ENCODE measurements around the gene NDRG3. TPM values are rescaled to one million over a fixed set of nuclear protein-coding genes. Genes with fewer than 3 reads are reported as not detected.
A peak's percentile ranks its signal among the peaks of the same experiment; 100 is the strongest.

Gene NDRG3
- total and polyA plus RNA-seq, 2 of the 4 experiments (the other 2 are of a cell fraction), result 24.8 to 34.2 TPM

GRCh38 chr20:36666181-36666740 lies 79.6 kb downstream of the NDRG3 start:
- Histone ChIP-seq H4K20me1 (ENCODE audit: insufficient read depth, low read length) (no peaks in the 10 kb centered on the region), H2BK20ac (ENCODE audit: low read depth, low read length) (no peak overlapping the region), H2BK5ac (ENCODE audit: low read depth, low read length, poor library complexity, severe bottlenecking) (no peak overlapping the region), H3K4me2 (ENCODE audit: low read depth, low read length) (no peak overlapping the region), H3K27me3 (ENCODE audit: control insufficient read depth, insufficient read depth, low read length) (no peaks in the 10 kb centered on the region), H3K4me3 (ENCODE audit: insufficient read depth, low read depth, low read length) (no peak overlapping the region), H3K56ac (ENCODE audit: extremely low read depth, insufficient read depth, low read length) (no peak overlapping the region), H4K91ac (ENCODE audit: insufficient read depth, low read depth, low read length) (no peak overlapping the region), H2AFZ (replicated peaks; ENCODE audit: low read length, poor library complexity) (no peak overlapping the region), H3K23ac (ENCODE audit: low read depth, low read length) (no peak overlapping the region), H3K18ac (ENCODE audit: low read depth, low read length) (no peak overlapping the region), H4K8ac (ENCODE audit: low read depth in 2 of 2, low read length in 2 of 2) (no peak overlapping the region), H2AK5ac (ENCODE audit: low read depth, low read length) (no peak overlapping the region), H2BK15ac (ENCODE audit: low read depth, low read length) (no peak overlapping the region), H3K36me3 (ENCODE audit: control insufficient read depth, insufficient read depth, low read length) (peaks cover 12% of the 10 kb centered on the region), H3K9me3 (ENCODE audit: control insufficient read depth, insufficient read depth, low read length) (no peaks in the 10 kb centered on the region), H3K27ac (ENCODE audit: insufficient read depth, low read length) (no peak overlapping the region), H2BK120ac (ENCODE audit: low read depth, low read length) (no peak overlapping the region), H2AK9ac (replicated peaks; ENCODE audit: low read depth, low read length, poor library complexity) (no peak overlapping the region), H4K5ac (ENCODE audit: low read depth, low read length) (no peak overlapping the region), H3K9ac (ENCODE audit: low read depth, low read length) (no peak overlapping the region), H3K9me1 (ENCODE audit: insufficient read depth, low read length) (no peaks in the 10 kb centered on the region), H3K79me1 (ENCODE audit: low read depth in 1 of 2, low read length in 2 of 2) (no peaks in the 10 kb centered on the region), H3K4me1 (ENCODE audit: control insufficient read depth, insufficient read depth, low read length) (no peaks in the 10 kb centered on the region; the same call in 1 of the 2 replicates), H3K14ac (replicated peaks; ENCODE audit: low read depth, low read length) (no peak overlapping the region), H3K4ac (ENCODE audit: low read depth, low read length) (no peak overlapping the region)
- no CpG with 5 or more reads among the region's 4 CpGs for WGBS, 2 experiments (ENCODE audit: extremely low coverage in 2 of 2, insufficient read length in 1 of 2)
- dilution Hi-C loops (cut with HindIII; ENCODE audit: low sequenced_read_pairs, unreplicated experiment), result no loop called here
- DNase-seq, result peak; percentile 46
- in situ Hi-C loops (cut with MboI; ENCODE audit: low sequenced_read_pairs), result no loop called here
- TF ChIP-seq RAD21 (IDR thresholded peaks at IDR 0.05; ENCODE audit: low read length), result peak; percentile 49
- TF ChIP-seq FOS (IDR thresholded peaks at IDR 0.05; ENCODE audit: low read depth, low read length), result no peak
- TF ChIP-seq CTCF (conservative IDR thresholded peaks at IDR 0.05; ENCODE audit: low read depth, low read length), result peak; percentile 46
- peak; percentile 17; the same call in 1 of the 2 replicates for TF ChIP-seq SMC3 (IDR thresholded peaks at IDR 0.05; ENCODE audit: low read depth, low read length)
- no peak for TF ChIP-seq BHLHE40 (IDR thresholded peaks at IDR 0.05; ENCODE audit: low read depth, low read length)
- 0 out of 2 replicates have a peak, but pooled peaks have one; percentile 8 for TF ChIP-seq CEBPB (IDR thresholded peaks at IDR 0.05; ENCODE audit: low read depth, low read length)
- CTCF ChIA-PET, result interaction anchor here (1.3 kb wide), 1 partner anchor 88 kb away, joined by 4 read pairs; no protein-coding TSS in a partner anchor
- intact Hi-C loops (cut with micrococcal nuclease), result loop anchor here (1.0 to 10.0 kb wide), 2 partner anchors 88 to 199 kb away; a partner anchor contains a TSS
- ATAC-seq (ENCODE audit: low read depth), result peak; percentile 86
- no TSS peak for BruUV-seq (replicated peaks)
- POLR2A ChIA-PET (ENCODE audit: unreplicated experiment), result no interaction called here
